CD4-positive, alpha-beta T cell treated with Interleukin-4 for 1 hour (primary cell): ENCODE results near the gene SMYD5.

Experiments used
- DNase-seq, 2 donors: peaks; one replicate each; pipeline ENCODE4 v3.0.0-alpha.2; 2020 to 2022

SMYD5 gene

GRCh38 chr2:73243884-73244570 lies 30.0 kb downstream of the SMYD5 start:
- no peak for DNase-seq

GRCh38 chr2:73244580-73244979 lies 30.5 kb downstream of the SMYD5 start:
- DNase-seq = no peak

- DNase-seq = no peak
Measured at GRCh38 chr2:73246850-73247249, 32.8 kb downstream of the SMYD5 start.

- DNase-seq = no peak
Measured at GRCh38 chr2:73249636-73250035, 35.6 kb downstream of the SMYD5 start.

DNA sequence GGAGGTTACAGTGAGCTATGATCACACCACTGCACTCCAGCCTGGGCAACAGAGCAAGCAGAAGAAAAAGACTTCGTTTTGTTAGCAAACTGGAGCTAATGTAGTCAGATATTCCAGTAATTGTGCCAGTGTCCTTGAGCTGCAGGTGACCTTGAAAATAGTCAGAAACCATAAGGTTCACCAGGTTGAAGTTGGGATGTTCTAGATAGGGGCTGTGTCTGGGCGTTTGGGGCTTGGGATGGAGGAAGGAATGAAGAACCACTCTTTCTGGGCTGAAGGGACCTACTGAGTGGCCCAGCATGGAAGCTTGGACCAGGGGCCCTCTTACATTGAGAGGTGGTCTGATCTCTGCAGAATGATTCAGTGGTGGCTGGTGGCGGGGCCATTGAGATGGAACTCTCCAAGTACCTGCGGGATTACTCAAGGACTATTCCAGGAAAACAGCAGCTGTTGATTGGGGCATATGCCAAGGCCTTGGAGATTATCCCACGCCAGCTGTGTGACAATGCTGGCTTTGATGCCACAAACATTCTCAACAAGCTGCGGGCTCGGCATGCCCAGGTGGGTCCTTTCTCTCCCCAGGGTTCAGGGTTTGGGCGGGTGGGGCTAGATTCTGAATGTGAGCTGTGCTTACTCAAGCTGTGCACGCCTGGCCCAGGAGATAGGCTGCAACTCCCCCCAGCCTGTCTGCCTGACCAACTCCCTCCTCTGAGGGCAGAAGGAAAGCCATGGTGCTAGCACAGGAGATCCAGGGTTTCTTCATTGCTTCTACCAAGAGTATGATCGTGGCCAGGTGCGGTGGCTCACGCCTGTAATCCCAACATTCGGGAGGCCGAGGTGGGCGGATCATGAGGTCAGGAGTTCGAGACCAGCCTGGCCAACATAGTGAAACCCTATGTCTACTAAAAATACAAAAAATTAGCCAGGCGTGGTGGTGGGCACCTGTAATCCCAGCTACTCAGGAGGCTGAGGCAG lies 37.1 kb downstream of the SMYD5 start:
- no peak for DNase-seq

DNA sequence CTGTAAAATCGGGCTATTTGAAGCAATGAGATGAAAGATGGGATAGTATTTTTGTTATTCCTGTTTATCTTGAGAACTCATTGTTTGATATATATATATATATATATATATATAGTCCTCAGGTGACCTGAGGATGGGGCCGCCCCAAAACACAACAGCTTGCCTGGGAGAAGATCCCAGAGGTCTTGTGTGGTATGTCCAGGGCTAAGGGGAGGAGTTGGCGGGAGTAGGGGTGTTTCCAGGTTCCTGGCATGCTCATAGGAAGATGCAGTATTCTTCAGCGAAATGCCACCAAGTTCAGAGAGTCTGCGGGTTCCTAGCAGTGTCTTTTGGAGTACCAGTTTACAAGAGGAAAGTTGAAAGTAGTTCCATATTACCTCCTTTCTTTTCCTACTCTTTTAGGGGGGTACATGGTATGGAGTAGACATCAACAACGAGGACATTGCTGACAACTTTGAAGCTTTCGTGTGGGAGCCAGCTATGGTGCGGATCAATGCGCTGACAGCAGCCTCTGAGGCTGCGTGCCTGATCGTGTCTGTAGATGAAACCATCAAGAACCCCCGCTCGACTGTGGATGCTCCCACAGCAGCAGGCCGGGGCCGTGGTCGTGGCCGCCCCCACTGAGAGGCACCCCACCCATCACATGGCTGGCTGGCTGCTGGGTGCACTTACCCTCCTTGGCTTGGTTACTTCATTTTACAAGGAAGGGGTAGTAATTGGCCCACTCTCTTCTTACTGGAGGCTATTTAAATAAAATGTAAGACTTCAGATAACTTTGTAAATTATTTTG lies 38.4 kb downstream of the SMYD5 start:
- DNase-seq = no peak

DNA sequence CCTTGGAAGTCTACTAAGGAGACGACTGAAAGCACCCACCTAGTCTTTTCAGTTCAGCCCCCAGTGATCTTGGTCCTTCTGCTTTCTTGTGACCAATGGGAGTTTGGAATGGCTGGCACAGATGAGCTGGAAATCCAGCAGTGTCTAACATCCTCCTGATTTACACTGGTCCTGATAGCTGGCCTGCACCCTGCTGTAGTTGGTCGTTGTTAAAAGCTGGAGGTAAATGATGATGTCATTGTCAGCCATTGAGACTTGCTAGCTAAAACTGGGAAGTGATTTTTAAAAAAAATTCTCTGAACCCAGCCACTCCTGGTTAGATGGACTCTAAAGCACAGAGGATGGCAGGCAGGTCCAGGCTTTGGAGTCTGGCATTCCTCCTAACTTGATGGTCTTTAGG lies 39.4 kb downstream of the SMYD5 start:
- no peak for DNase-seq

GRCh38 chr2:73253901-73254300 lies 39.9 kb downstream of the SMYD5 start:
- peak in 1 of 2 donors; percentile 35 for DNase-seq

DNA sequence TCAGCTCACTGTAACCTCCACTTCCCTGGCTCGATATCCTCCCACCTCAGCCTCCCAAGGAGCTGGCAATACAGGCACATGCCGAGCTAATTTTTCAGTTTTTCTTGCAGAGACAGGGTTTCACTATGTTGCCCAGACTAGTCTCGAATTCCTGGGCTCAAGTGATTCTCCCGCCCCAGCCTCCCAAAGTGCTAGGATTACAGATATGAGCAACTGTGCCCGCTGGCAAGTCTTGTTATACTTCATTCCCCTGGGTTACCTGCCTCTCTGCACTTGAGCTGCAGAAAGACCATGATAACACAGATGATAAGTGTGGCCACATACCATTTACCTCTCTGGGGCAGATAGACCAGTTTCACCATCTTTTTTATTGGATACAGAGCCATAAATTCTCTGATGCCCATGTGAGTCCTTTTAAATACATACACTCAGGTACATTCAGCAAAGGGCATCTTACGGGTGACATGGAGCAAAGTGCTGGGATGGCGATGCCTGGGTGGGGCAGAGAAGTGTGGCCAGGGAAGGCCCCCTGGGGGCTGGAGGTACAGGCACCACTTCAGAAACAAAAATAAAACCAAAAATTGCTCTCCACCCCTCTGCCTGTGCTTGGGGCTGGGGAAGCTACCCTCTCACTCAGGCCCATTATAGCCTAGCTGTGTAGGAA lies 40.4 kb downstream of the SMYD5 start:
- DNase-seq = no peak

DNA sequence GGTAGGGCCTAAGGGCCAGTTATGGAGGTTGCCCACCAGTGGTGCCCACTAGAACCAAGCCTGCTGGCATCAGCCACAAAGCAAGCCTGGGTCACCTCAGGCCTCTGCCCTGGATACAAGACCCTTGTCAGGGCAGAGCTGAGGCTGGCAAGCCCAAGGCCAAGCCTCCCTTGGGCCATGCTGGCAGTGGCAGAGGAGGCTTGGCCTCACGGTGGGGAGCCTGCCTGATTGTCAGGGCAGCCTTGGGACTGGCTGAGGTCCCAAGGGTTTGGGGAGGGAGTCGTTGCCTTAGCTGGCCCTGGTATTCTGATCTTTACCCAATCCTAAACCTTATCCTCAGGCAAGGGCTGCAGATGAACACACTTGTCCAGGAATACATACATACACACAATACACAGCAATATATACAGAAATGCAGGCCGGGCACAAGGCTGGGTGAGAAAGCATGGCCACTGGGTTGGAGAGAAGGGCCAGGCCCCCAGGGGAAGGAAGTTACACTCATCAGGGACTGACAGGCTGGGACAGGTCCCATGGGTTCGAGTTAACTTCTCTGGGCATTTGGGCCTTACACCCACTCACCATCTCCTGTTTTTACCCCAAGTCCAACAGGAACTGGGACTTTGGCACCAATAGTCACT lies 41.1 kb downstream of the SMYD5 start:
- no peak for DNase-seq

- no peak for DNase-seq
Measured at GRCh38 chr2:73255907-73256617, 42.0 kb downstream of the SMYD5 start.

GRCh38 chr2:73256618-73256922 lies 42.5 kb downstream of the SMYD5 start:
- DNase-seq = no peak

GRCh38 chr2:73257021-73257420 lies 43.0 kb downstream of the SMYD5 start:
- DNase-seq = no peak

GRCh38 chr2:73257425-73258125 lies 43.5 kb downstream of the SMYD5 start:
- DNase-seq = peak; percentile 13 to 20

DNA sequence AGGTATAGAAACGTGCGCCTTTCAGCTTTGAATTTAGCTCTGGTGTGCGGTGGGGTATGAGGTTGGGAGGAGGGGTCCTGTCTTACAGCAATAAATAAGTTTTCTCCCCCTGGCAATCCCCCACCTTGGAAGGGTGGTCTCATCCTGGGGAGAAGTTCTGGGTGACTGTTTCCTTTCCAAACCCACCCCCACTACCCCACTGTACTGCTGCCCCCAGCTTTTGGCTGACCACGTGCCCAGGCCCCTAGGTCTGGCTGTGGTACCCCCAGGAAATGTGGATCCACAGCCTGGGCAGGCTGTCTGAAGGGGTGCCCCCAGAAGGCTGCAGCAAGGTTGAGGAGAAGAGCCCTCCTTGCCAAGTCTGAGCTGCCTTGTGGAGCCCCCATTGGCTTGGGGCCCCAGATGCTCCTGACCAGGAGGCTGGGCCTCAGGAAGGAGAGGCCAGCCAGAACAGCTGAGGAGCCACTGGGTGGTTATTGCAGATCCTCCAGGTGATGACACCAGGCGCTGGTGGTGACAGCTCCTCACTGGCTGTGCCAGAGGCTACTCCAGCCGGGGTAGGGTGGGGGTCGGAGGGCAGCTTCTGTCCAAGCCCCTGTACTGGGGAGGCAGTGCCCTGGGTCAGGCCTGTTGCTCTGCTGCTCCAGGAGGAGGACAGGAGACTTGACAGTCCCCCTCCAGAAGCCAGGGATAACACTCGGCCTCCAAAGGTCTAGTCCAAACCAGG lies 44.3 kb downstream of the SMYD5 start:
- no peak for DNase-seq

DNA sequence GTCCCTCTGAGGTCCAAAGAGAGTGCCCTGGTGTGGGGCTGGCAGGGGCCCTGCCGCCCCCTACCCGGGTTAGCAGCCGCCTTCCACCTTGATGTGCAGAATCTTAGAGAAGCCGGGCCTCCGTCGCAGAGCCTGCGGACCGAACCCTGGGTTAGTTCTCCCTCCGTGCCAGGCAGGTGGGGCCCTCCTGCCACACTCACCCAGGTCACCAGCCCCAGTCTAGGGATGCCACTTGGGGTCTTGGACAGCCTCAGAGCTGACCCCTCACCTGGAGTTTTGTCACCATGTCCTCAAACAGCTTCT lies 44.8 kb downstream of the SMYD5 start:
- DNase-seq = no peak

GRCh38 chr2:73259276-73259675 lies 45.2 kb downstream of the SMYD5 start:
- DNase-seq = no peak

- DNase-seq = no peak
Measured at GRCh38 chr2:73259704-73260337, 45.8 kb downstream of the SMYD5 start.

DNA sequence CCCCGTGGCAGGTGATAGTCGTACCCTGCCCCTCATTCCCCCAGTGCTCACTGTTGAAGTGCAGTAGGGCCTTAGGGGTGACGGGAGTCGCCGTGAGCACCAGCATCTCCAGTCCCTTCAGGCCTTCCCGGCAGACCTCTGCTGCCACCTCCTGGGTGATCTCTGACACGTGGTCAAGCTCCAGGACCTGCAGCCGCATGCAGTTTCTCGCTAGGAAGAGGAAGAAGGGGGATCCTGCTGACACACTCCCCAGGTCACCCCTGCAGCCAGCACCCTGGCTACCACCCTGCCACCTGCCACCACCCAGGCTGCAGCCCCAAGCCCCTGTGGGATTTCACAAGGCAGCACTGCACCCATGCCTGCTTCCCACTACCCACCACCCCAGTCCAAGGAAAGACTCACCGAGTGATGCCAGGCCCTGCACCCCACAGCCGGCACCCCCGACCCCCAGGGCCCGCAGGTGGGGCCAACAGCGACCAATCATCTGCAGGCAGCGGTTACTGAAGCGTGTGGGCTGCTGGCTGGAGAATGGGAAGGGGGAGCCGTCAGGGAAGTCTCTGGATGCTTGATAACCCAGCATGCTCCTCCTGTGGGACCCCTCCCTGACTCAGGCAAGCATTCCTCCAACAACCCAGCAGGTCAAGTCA lies 46.4 kb downstream of the SMYD5 start:
- no peak for DNase-seq
